ENCODE measurements around the gene LCE2A. TPM values are rescaled to one million over a fixed set of nuclear protein-coding genes. Genes with fewer than 3 reads are reported as not detected.

The LCE2A gene
- total RNA-seq, 2 experiments from 2014 or later, result not detected

- no peaks in the 10 kb centered on the region for H3K9me3 Mint-ChIP-seq (ENCODE audit: insufficient read depth)
- POLR2A ChIA-PET, result no interaction called here
- CTCF ChIA-PET, result interaction anchor here (1.0 kb wide), 1 partner anchor 287 kb away, joined by 3 read pairs; no protein-coding TSS in a partner anchor
Observed at GRCh38 chr1:152745765-152746444, 47.8 kb downstream of the LCE2A start.

GRCh38 chr1:152747831-152748230 lies 49.7 kb downstream of the LCE2A start:
- ChIA-PET POLR2A (no interaction called here), CTCF (no interaction called here)
- H3K4me3 Mint-ChIP-seq, result no peak overlapping the region
- ATAC-seq, result no peak
- H3K9me3 Mint-ChIP-seq (ENCODE audit: insufficient read depth), result no peaks in the 10 kb centered on the region
- no peak overlapping the region for H3K27ac Mint-ChIP-seq
- no peak for DNase-seq
- H3K36me3 Mint-ChIP-seq (ENCODE audit: low read depth), result no peaks in the 10 kb centered on the region
- H3K27me3 Mint-ChIP-seq (ENCODE audit: low read depth), result peaks cover 14% of the 10 kb centered on the region
- no peaks in the 10 kb centered on the region for H3K4me1 Mint-ChIP-seq (ENCODE audit: low read depth)

More at GRCh38 chr1:152745765-152746444, 47.8 kb downstream of the LCE2A start:
- no peak overlapping the region for H3K4me3 Mint-ChIP-seq
- no peaks in the 10 kb centered on the region for H3K4me1 Mint-ChIP-seq (ENCODE audit: low read depth)
- no peak overlapping the region for H3K27ac Mint-ChIP-seq
- H3K27me3 Mint-ChIP-seq (ENCODE audit: low read depth), result peaks cover 19% of the 10 kb centered on the region
- DNase-seq, result no peak
- H3K36me3 Mint-ChIP-seq (ENCODE audit: low read depth), result no peaks in the 10 kb centered on the region
- ATAC-seq, result no peak

Other genes starting within 250 kb of the LCE2A start
- gene LCE5A, start 187.5 kb upstream of the LCE2A start, total RNA-seq, result not detected
- gene CRCT1, start 183.9 kb upstream of the LCE2A start, total RNA-seq, result not detected
- gene LCE3E, start 131.6 kb upstream of the LCE2A start, total RNA-seq, result not detected
- not detected for gene LCE3D, start 117.8 kb upstream of the LCE2A start, total RNA-seq
- gene LCE3C, start 98.1 kb upstream of the LCE2A start, total RNA-seq, result not detected
- gene LCE3B, start 84.5 kb upstream of the LCE2A start, total RNA-seq, result not detected
- gene LCE3A, start 75.2 kb upstream of the LCE2A start, total RNA-seq, result not detected
- not detected for gene LCE2D, start 35.0 kb upstream of the LCE2A start, total RNA-seq
- not detected for gene LCE2C, start 23.1 kb upstream of the LCE2A start, total RNA-seq
- gene LCE2B, start 12.2 kb upstream of the LCE2A start, total RNA-seq, result not detected
- gene LCE4A, start 9.8 kb downstream of the LCE2A start, total RNA-seq, result not detected
- gene KPRP, start 59.7 kb downstream of the LCE2A start, total RNA-seq, result not detected
- not detected for gene LCE1F, start 76.8 kb downstream of the LCE2A start, total RNA-seq
- gene LCE1E, start 87.9 kb downstream of the LCE2A start, total RNA-seq, result not detected
- gene LCE1D, start 98.4 kb downstream of the LCE2A start, total RNA-seq, result not detected
- gene LCE1C, start 108.3 kb downstream of the LCE2A start, total RNA-seq, result not detected
- not detected for gene LCE1B, start 113.6 kb downstream of the LCE2A start, total RNA-seq
- gene LCE1A, start 129.1 kb downstream of the LCE2A start, total RNA-seq, result not detected
- not detected for gene LCE6A, start 144.5 kb downstream of the LCE2A start, total RNA-seq
- not detected for gene LCE7A, start 161.7 kb downstream of the LCE2A start, total RNA-seq
- gene SMCP, start 180.0 kb downstream of the LCE2A start, total RNA-seq, result not detected
- gene IVL, start 210.2 kb downstream of the LCE2A start, total RNA-seq, result not detected
- not detected for gene SPRR5, start 248.9 kb downstream of the LCE2A start, total RNA-seq

Measured in activated CD8-positive, alpha-beta T cell treated with anti-CD3 and anti-CD28 coated beads, Interleukin-2, amount 10 ng/mL, durations not matched to agents 7 days and 5 days (primary cell).